HG03442 (cell line): ENCODE data around the gene DTD1.

Source experiments
- ATAC-seq: cut with Tn5 transposase; IDR thresholded peaks from one replicate; pipeline ENCODE4 v1.9.1; 2021; ENCODE audit warnings: mild to moderate bottlenecking, moderate library complexity; ENCODE audit not compliant: unreplicated experiment

DTD1 gene

GRCh38 chr20:18662279-18663040, 74.6 kb downstream of the DTD1 start:
- peak; percentile 53 for ATAC-seq

- no peak for ATAC-seq
These were observed 76.1 kb downstream of the DTD1 start for GRCh38 chr20:18663932-18664331.

GRCh38 chr20:18665135-18665534, 77.3 kb downstream of the DTD1 start:
- no peak for ATAC-seq

DNA sequence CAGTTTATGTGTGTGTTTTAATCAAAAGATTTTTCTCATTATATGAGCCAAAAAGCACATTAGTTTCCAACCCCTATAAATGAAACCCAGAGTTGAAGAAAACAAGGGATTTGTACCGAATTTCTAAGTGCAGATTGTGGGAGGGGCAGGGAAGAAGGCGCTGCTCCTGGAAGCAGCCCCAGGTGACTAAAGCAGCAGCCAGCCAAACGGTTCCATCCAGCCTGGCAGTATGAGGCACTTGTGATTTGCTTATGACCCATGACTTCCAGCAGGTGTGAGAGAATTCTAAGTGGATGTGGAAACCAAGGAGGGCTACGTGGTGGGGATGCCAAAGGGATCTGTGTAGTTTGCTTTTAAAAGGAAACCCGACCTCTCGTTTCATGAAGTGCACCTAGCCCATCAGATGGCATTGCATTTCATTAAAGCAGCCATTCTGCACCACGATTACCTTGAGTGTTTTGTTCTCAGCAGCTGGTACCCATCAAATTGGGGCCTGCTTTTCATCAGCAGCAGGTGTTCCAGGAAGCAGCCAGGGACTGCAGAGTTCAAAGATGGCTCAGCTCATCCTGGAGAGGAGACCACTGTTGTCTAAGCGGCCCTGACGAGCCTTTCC, 79.1 kb downstream of the DTD1 start:
- no peak for ATAC-seq

- ATAC-seq, result no peak
These were observed 81.6 kb downstream of the DTD1 start for GRCh38 chr20:18669241-18670019.

GRCh38 chr20:18671203-18671710, 83.4 kb downstream of the DTD1 start:
- no peak for ATAC-seq

DNA sequence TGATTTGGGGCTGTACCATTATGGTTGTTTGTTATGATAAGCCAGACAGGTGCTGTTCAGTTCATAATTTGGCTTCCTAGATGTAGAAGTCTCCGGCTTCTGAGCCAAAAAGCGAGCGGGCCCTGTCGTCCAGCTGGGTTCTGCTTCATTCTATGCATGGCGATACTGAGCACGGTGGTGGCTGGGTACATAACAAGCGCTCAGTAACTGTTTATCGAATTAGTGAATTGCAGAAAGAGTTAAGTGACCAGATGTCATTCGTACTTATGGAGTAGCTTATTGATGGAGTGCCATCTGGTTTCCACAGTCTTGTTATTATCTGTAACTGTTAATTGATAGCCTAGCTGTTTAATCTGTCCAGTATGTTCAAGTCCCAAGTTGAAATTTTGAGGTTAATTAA, 85.0 kb downstream of the DTD1 start:
- ATAC-seq, result no peak

DNA sequence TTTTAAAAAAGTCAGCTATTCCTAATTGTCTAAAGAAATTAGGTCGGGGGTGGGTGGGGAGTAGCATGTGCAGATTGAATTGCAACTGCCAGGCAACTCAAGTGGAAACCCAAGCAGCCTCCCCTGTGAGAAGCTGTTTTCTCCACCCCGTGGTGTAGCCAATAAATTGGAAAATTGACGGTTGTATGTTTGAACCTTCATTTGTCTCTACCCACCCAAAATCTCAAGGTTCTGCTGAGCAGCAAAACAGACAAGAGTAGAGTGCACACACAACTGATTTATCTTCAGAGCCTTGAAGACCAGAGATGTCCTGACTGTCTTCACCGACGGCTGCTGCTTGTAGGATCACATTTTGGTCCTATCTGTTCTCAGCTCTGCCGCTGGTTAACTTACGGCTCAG, 88.5 kb downstream of the DTD1 start:
- no peak for ATAC-seq

- ATAC-seq, result no peak
These were observed 89.3 kb downstream of the DTD1 start for GRCh38 chr20:18677126-18677525.

- ATAC-seq, result no peak
These were observed 90.9 kb downstream of the DTD1 start for GRCh38 chr20:18678549-18679419.

GRCh38 chr20:18683839-18684238, 96.0 kb downstream of the DTD1 start:
- no peak for ATAC-seq

DNA sequence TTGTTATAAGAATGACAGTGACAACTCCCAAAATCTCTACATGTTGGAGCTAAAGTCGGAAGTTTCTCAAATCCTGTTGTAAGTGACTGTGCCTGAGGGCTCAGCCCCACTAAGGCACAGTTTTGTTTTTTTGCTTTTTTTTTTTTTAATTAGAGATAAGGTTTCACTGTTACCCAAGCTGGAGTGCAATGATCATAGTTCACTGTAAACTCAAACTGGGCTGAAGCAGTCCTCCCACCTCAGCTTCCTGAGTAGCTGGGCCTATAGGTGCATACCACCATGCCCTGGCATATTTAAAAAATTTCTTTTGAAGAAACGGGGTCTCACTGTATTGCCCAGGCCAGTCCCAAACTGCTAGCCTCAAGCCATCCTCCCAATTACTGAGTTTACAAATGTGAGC, 96.9 kb downstream of the DTD1 start:
- no peak for ATAC-seq

- ATAC-seq, result no peak
These were observed 97.6 kb downstream of the DTD1 start for GRCh38 chr20:18685406-18685805.

GRCh38 chr20:18686696-18687095, 98.8 kb downstream of the DTD1 start:
- no peak for ATAC-seq

- no peak for ATAC-seq
These were observed 100.8 kb downstream of the DTD1 start for GRCh38 chr20:18688676-18689075.

GRCh38 chr20:18689557-18689956, 101.7 kb downstream of the DTD1 start:
- ATAC-seq, result no peak

GRCh38 chr20:18692447-18692846, 104.6 kb downstream of the DTD1 start:
- ATAC-seq, result no peak

DNA sequence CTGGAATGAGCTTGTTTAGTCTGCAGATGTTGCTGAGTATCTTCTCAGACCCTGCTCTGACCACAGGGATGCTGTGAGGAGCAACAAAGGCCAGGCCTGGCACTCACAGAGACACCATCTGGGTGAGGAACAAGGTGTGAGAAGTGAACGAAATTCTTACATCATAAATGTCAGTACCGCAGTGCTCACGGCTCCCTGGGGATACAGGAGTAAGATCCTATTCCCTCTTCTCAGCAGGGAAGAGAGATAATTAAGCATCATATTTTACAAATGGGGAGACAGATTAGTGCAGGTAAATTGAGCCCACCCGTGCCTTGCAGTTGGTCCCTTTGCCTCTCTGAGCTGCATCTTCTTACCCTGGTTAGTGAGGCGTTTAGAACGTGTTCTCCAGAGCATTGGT, 106.2 kb downstream of the DTD1 start:
- ATAC-seq, result no peak

DNA sequence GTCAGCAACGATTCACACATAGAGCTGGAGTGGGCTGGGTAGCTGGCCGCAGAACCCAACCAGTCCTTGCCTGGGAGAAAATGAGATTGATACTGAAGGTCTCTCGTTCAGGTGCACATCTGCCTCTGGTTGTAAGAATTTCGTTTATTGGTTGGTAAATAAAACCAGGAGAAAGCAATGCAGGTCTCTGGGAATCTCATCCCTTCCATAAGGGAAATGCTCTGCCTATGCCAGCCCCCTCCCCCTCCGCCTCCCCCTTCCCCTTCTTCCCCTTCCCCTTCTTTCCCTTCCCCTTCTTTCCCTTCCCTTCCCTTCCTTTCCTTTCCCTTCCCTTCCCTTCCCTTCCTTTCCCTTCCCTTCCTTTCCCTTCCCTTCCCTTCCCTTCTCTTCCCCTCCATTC, 107.3 kb downstream of the DTD1 start:
- no peak for ATAC-seq

- ATAC-seq, result no peak
These were observed 111.0 kb downstream of the DTD1 start for GRCh38 chr20:18698735-18699380.
